Adrenal gland (tissue), 12 donors: ENCODE data around the gene FBRS. TPM values are rescaled to one million over a fixed set of nuclear protein-coding genes. Genes with fewer than 3 reads are reported as not detected.

Experiments used
- DNase-seq, 7 donors: peaks; one replicate each; pipeline ENCODE4 v3.0.0-alpha.2; 2019 to 2020
- H3K27ac ChIP-seq, 5 donors: fragments of 200-600 bp; sonication (generic) in 4 of 5; 1 replicate in 3 of 5; 2 replicates in 2 of 5; pipeline versions ENCODE4 v1.5.1 to v1.8.0; 2016 to 2020; ENCODE audit warnings: mild to moderate bottlenecking in 1 of 5
- H3K27me3 ChIP-seq: fragments of 200-600 bp; 2 replicates; pipeline ENCODE4 v1.8.0; 2021
- H3K36me3 ChIP-seq, 2 donors: fragments of 200-600 bp; replicated peaks in 1 of 2; 1 replicate in 1 of 2; 2 replicates in 1 of 2; pipeline versions ENCODE4 v1.5.1 to v1.8.0; 2018 to 2022
- H3K4me1 ChIP-seq, 2 donors: fragments of 200-600 bp; replicated peaks in 1 of 2; 1 replicate in 1 of 2; 2 replicates in 1 of 2; pipeline versions ENCODE4 v1.5.1 to v1.8.0; 2018 to 2021
- H3K4me3 ChIP-seq, 4 donors: fragments of 200-600 bp; sonication (generic) in 3 of 4; one replicate each; pipeline ENCODE4 v1.5.1; 2016 to 2018
- H3K9me3 ChIP-seq, 3 donors: fragments of 200-600 bp; sonication (generic) in 1 of 3; replicated peaks in 1 of 3; 1 replicate in 2 of 3; 2 replicates in 1 of 3; pipeline versions ENCODE4 v1.5.1 to v1.8.0; 2016 to 2021
- POLR2A ChIP-seq, 2 donors: fragments of 450-650 bp; IDR thresholded peaks; one replicate each; pipeline ENCODE4 v1.6.1; 2017; ENCODE audit warnings: antibody characterized with exemption in 2 of 2, mild to moderate bottlenecking in 2 of 2, moderate library complexity in 1 of 2
- WGBS, 4 donors: extraction: QIAGEN DNeasy Blood & Tissue Kit in 2 of 4; methylation state at CpG; one replicate each; pipeline versions ENCODE4 v1.1.5 to v1.1.7; 2013 to 2017; 5-methylcytosine and 5-hydroxymethylcytosine counted together
- intact Hi-C, 2 donors: fragments of 100-400 bp; cut with DNase I; formaldehyde crosslinking; loops; one replicate each; pipeline versions ENCODE4 v1.14.1 to v1.15.0; 2022 to 2023
- polyA plus RNA-seq, 3 donors: library from polyadenylated mRNA; stranded (reverse); fragments of 200-250 nt in 2 of 3; fragments of 350-450 nt in 1 of 3; fragmentation: Illumina TruSeq in 1 of 3; extraction: RNeasy Lipid Tissue Mini Kit (QIAGEN cat#74804) in 1 of 3; gene quantifications; one replicate each; pipeline ENCODE4 v1.2.3, GENCODE V29; 2013 to 2014
- total RNA-seq, 9 donors: library from RNA; depleted of rRNA in 4 of 9; stranded (reverse); fragments of >200 nt in 4 of 9; fragments of 120-200 nt in 1 of 9; fragmentation: NEBNext Ultra II Directional in 1 of 9; extraction: Animal tissue kit (Norgen Biotek cat#: 25700) in 1 of 9; gene quantifications; one replicate each; pipeline versions ENCODE4 v1.1.0 to v1.2.4, GENCODE V29; 2013 to 2023
- TF ChIP-seq, protein P1 (sequence below), 6 experiments: fragments of 450-650 bp in 4 of 6; fragments of 200-600 bp in 2 of 6; sonication (generic) in 1 of 6; IDR thresholded peaks; 1 replicate in 5 of 6; 2 replicates in 1 of 6; pipeline versions ENCODE4 v1.5.1 to v1.8.0; 2016 to 2021; ENCODE audit warnings: antibody characterized with exemption in 6 of 6, mild to moderate bottlenecking in 2 of 6, moderate library complexity in 1 of 6
- donor health status: healthy with polysubstance abuse.
- donor health status: Bipolar disorder and iron deficiency.
- donor health status: DM: yes; HTN: yes; CAD: no.
- donor health status: DM: no; HTN: no; CAD: no.
- donor health status: DM: no; HTN: no; CAD: no.
- donor health status: DM: yes; HTN: yes; CAD: no.

The FBRS gene
- total and polyA plus RNA-seq, 12 donors, result 18.3 to 186 (median 46.8) TPM

DNA sequence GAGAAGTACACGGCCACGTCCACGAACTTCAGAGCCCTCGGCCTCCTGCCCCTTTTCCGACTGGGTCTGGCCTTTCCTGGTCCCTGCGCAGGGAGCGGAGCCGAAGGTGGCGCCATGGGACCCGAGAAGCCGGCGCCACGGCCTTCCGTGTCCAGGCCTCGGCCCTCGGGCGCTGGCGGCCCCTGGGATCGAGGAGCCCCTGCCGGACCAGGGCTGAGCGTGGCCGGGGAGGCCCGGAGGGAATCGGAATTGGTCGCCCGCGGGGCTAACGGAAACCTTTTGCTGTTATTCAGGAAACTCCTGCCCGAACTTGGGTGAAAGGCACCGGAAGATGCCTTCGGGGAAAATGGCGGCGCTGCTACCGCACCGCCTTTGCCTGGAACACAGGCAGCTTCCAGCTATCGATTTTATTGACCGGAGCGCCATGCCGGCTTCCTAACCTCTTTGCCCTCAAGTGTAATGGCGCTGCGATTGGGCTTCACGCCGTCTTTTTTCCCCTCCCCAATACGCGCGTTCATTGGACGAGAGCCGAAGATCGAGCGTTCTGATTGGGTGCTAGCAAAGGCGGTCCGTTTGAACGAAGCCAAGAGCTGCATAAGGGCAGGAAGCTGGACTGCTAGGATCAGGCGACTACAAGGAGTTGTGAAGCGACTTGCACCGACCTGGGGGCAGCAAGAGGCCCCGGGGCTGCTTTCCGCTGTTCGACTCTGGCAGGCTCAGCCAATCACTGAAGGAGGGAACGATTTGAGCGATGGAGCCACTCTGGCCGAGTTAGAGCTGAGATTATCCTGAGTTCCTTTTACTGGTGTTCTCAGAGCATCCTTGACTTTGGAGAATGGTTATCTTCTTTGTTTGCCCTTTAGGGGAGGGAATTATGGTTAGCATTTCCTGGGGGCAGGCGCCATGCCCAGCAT is 48.0 kb upstream of the FBRS start, which contains the start of gene ZNF689:
Gene ZNF689 (minus strand): TSS at position 464 of the 914 bp plus-strand sequence. CDS start 348 bp downstream, at position 116.
- DNase-seq, result peak; percentile 95 to 97 (median 96)
- peaks cover 5% of the 10 kb centered on the region in 2 donors for H3K4me1 ChIP-seq
- intact Hi-C loops, result loop anchor here in 1 of 2 donors (10.0 kb wide), 1 partner anchor 45 kb away; no protein-coding TSS in a partner anchor
- H3K36me3 ChIP-seq, result peaks cover 0 to 26% of the 10 kb centered on the region in 2 donors
- WGBS, 4 donors, result 0 to 1% (median 0%) methylated on average over 30 to 63 of the region's 63 CpGs
- H3K9me3 ChIP-seq, result no peaks in the 10 kb centered on the region
- peak; percentile 37 to 75 for TF ChIP-seq POLR2A (IDR thresholded peaks at IDR 0.05)
- TF ChIP-seq, protein P1, sequence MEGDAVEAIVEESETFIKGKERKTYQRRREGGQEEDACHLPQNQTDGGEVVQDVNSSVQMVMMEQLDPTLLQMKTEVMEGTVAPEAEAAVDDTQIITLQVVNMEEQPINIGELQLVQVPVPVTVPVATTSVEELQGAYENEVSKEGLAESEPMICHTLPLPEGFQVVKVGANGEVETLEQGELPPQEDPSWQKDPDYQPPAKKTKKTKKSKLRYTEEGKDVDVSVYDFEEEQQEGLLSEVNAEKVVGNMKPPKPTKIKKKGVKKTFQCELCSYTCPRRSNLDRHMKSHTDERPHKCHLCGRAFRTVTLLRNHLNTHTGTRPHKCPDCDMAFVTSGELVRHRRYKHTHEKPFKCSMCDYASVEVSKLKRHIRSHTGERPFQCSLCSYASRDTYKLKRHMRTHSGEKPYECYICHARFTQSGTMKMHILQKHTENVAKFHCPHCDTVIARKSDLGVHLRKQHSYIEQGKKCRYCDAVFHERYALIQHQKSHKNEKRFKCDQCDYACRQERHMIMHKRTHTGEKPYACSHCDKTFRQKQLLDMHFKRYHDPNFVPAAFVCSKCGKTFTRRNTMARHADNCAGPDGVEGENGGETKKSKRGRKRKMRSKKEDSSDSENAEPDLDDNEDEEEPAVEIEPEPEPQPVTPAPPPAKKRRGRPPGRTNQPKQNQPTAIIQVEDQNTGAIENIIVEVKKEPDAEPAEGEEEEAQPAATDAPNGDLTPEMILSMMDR (IDR thresholded peaks at IDR 0.05), result no peak
- H3K27me3 ChIP-seq, result no peaks in the 10 kb centered on the region
- peak within 1 kb of the TSS; percentile 3 to 91 (median 74) for H3K4me3 ChIP-seq
- peak within 1 kb of the TSS; percentile 85 to 97 (median 91) for H3K27ac ChIP-seq

DNA sequence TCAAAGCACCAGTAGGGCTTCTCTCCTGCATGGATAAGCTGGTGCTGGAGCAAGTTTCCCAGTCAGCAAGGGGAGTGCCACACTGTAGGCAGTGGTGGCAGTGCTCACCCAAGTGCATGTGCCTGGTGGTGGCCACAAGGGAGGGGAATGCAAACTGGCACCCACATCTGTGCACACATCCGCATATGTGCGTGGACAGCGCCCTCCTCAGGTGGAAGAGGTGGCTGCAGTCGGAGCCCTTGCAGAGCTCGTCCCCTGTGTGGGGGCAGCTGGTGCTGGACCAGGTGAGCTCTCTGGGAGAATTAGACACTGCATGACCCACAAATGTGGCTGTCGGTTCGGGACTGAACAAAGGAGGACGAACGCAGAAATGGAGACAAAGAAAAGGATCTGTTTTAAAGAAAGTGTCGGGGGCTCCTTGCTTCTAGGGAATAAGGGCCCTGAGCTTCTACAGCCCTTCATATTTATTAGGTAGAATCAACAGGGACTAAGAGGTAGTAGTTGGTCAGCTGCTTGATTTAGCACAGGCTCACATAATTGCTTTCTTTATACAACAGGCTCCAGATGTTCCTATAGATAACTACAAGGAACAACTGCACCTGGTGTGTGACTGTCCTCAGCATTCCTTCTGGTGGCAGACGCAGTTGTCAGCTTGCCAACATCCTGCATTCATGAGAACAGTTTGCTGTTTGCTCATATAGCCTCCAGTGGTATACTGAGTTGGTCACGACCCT is 42.7 kb upstream of the FBRS start:
- peak; percentile 45 to 80 (median 61) for DNase-seq
- no peaks in the 10 kb centered on the region for H3K9me3 ChIP-seq
- peaks cover 0 to 16% of the 10 kb centered on the region in 2 donors for H3K4me1 ChIP-seq
- 38 to 51% (median 42%) methylated on average over 10 to 12 of the region's 12 CpGs for WGBS, 4 donors
- intact Hi-C loops, result loop anchor here in 1 of 2 donors (10.0 kb wide), 1 partner anchor 51 kb away; no protein-coding TSS in a partner anchor
- TF ChIP-seq, protein P1 (IDR thresholded peaks at IDR 0.05), result peak; percentile 27 to 59 (median 48)
- no peak for TF ChIP-seq POLR2A (IDR thresholded peaks at IDR 0.05)
- no peak overlapping the region for H3K27ac ChIP-seq
- no peaks in the 10 kb centered on the region for H3K36me3 ChIP-seq
- no peak overlapping the region for H3K4me3 ChIP-seq
- no peaks in the 10 kb centered on the region for H3K27me3 ChIP-seq

DNA sequence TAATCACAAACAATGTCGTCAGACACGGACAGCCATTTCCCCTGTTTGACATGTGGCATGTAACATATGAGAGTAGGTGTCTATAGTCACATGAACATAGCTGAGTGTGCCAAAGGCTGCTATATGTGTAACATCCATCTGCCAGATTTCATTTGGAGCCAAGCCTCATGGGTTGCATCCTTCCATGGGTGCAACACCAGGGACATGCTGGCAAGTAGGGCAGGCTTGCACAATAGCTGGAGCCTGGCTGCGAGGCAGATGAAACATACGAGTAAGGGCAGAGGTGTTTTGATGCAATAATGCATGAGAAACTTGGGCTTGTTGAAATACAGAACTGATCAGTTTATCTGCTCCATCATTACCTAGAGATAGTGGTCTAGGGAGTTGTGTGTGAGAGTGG is 39.0 kb upstream of the FBRS start:
- Histone ChIP-seq H3K4me3 (no peak overlapping the region), H3K36me3 (no peaks in the 10 kb centered on the region), H3K27ac (peak overlapping the region in 3 of 5 donors; percentile 6 to 48 (median 38)), H3K4me1 (peaks cover 0 to 13% of the 10 kb centered on the region in 2 donors), H3K9me3 (no peaks in the 10 kb centered on the region), H3K27me3 (no peaks in the 10 kb centered on the region)
- intact Hi-C loops, result loop anchor here in 1 of 2 donors (10.0 kb wide), 1 partner anchor 54 kb away; no protein-coding TSS in a partner anchor
- WGBS, 4 donors, result 59 to 79% (median 63%) methylated on average over 4 of the region's 4 CpGs
- DNase-seq, result peak in 5 of 7 donors; percentile 36 to 62 (median 52)
- TF ChIP-seq, protein P1 (IDR thresholded peaks at IDR 0.05), result no peak
- TF ChIP-seq POLR2A (IDR thresholded peaks at IDR 0.05), result no peak
